ENCODE results near the gene IQCE.
A peak's percentile ranks its signal among the peaks of the same experiment; 100 is the strongest.

IQCE gene

DNA sequence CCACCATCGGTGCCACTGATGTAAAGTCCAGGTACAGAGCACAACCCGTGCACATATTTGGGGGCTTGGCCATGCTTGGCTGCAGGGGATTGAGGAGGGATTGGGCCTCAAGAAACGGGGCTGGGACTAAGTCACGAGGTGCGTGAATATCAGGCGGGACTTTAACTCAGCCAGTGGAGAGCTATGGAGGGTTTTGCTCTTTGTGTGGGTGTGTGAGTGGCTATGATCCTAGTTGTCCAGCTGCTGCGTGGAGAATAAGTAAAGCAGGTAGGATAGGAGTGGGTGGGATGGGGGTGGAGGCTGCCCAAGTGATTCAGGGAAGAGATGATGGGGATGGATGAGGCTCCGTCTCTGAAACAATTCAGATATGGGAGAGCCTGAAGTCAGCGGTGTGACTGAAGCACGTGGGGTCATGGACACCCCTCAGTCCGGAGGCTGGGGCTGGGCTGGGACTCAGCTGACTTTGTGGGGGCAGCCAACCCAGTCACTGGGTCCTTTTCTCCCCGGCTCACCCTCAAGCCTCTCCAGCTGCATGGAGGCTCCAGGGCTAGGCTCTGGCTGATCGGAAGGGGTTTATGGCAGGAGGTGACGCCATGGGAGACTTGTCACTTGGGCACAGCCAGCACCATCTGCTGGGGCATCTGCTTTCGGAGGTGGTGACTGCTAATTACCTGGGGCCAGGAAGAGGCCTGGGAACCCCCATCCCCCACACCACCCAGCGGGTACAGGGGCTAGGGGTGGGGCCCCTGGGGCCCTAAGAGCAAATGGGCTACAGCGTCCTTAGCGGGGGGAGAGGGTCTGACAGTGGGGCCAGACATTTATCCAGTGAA, 40.9 kb upstream of the IQCE start:
- DNase-seq (ENCODE audit: low spot score), result no peak
- TF ChIP-seq, protein P1, sequence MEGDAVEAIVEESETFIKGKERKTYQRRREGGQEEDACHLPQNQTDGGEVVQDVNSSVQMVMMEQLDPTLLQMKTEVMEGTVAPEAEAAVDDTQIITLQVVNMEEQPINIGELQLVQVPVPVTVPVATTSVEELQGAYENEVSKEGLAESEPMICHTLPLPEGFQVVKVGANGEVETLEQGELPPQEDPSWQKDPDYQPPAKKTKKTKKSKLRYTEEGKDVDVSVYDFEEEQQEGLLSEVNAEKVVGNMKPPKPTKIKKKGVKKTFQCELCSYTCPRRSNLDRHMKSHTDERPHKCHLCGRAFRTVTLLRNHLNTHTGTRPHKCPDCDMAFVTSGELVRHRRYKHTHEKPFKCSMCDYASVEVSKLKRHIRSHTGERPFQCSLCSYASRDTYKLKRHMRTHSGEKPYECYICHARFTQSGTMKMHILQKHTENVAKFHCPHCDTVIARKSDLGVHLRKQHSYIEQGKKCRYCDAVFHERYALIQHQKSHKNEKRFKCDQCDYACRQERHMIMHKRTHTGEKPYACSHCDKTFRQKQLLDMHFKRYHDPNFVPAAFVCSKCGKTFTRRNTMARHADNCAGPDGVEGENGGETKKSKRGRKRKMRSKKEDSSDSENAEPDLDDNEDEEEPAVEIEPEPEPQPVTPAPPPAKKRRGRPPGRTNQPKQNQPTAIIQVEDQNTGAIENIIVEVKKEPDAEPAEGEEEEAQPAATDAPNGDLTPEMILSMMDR (IDR thresholded peaks at IDR 0.05), result no peak
- Histone ChIP-seq H3K27ac (no peak overlapping the region), H3K4me3 (no peak overlapping the region)

DNA sequence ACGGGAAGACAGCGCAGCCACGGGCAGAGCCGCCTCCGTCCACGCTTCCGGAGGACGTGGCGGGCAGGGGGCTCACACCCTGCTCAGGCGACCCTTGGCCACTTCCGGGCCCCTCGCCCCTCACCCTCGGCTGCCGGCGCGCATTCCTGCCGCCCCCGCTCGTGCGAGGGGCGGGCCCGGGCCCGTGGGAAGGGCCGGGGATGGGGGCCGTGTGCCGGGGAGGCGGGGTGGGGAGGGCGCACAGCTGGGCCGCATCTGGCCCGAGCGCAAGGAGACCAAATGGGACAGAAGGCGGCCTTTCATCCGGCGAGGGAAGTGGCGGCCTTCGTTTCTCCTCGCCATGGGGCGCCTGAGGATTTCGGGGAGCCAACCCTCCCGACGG, 40.1 kb upstream of the IQCE start:
- TF ChIP-seq, protein P1 (IDR thresholded peaks at IDR 0.05), result no peak
- Histone ChIP-seq H3K4me3 (peak overlapping the region; percentile 84), H3K27ac (peak overlapping the region in 1 of 2 donors; percentile 63)
- DNase-seq (ENCODE audit: low spot score), result no peak

DNA sequence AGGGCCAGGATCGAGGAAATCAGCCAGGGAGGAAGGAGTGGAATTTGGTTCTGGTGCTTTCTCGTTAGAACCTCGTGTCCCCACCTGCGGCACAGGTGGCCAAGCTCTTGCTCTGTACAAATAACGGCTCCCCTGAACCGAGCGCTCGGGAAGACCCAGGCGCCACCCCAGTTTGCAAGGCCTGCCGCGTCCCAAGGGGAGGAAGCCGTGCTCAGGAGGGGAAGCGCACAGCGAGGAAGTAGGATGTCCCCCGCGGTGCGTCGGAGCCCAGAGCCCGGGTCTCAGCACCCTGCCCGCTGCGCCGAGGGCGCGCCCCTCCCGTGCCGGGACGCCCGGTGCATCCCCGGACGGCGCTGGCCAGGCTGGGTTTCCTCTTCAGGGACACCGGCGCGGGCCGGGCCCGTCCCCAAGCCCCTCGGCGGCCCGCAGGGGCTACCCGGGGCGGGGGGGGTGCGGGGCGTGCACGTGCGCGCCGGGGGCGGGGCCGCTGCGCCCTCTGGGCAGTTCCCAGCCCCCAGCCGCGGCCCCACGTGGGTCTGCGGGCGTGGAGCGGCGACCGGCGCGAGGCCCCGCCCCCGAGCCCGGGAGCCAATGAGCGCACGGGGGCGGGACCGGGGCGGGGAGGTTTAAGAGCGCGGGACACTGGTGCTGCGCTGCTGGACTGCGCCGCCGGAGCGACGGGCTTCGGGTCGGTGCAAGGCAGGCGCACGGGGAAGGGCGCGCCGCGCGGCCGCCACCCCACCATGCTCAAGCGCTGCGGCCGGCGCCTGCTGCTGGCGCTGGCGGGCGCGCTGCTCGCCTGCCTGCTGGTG, 39.5 kb upstream of the IQCE start, which contains the start of gene LFNG:
LFNG (plus strand) TSS at position 656 of the 812 bp plus-strand sequence; CDS start at position 744, 88 bp downstream.
- Histone ChIP-seq H3K27ac (peak within 1 kb of the TSS in 1 of 2 donors; percentile 63), H3K4me3 (peak within 1 kb of the TSS; percentile 84)
- TF ChIP-seq, protein P1 (IDR thresholded peaks at IDR 0.05), result no peak
- DNase-seq (ENCODE audit: low spot score), result no peak

DNA sequence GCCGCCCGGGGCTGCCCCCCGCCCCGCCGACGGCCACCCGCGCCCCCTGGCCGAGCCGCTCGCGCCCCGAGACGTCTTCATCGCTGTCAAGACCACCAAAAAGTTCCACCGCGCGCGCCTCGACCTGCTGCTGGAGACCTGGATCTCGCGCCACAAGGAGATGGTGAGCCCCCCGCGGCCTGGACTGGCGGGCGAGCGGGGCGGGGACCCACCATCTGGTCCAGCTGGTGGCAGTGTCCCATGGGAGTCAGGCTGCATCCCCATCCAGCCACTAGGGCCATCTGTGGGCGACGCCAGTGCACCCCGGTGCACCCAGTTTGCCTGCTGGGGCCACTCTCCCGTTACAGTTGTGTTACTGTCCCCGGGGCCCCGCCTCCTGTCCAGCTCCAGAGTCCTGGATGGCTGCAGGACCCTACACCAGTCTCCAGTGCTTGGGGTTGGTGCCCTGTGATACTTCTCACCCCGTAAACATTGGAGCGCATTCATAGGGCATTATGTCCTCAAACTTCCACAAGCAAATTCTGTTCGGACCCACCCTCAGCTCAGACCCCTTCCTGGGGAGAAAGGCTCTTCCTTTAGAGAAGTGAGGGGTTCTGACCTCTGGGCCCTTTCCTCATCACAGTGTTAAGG, 38.5 kb upstream of the IQCE start:
- H3K4me3 ChIP-seq, result peak overlapping the region; percentile 84
- H3K27ac ChIP-seq, result peak overlapping the region in 1 of 2 donors; percentile 63
- TF ChIP-seq, protein P1 (IDR thresholded peaks at IDR 0.05), result no peak
- DNase-seq (ENCODE audit: low spot score), result no peak

DNA sequence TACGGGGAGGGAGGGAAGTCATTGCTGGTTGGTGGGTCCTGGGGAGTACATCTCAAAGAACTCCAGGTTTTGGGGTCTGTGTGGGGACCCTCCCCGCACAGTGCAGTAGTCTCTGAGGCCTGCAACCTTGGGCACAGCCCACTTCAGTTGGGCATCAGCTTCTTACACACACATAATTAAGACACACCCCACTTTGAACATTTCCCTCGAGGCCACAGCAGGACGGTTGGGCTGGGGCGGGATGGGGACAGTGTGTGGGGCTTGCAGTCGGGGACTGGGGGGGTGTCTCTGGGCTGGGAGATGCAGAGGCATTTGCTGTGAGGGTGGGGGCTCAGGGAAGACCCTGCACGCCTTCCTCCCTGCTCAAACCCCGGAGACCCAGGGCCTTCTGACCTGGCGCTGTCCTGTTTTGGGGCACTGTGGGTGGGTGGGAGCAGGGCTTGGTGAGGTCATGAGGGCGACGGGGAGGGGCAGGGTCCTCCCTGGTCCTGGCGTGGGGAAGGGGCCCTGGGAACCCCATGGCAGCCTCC, 38.0 kb upstream of the IQCE start:
- Histone ChIP-seq H3K27ac (peak overlapping the region in 1 of 2 donors; percentile 45), H3K4me3 (peak overlapping the region; percentile 84)
- DNase-seq (ENCODE audit: low spot score), result no peak
- TF ChIP-seq, protein P1 (IDR thresholded peaks at IDR 0.05), result no peak

DNA sequence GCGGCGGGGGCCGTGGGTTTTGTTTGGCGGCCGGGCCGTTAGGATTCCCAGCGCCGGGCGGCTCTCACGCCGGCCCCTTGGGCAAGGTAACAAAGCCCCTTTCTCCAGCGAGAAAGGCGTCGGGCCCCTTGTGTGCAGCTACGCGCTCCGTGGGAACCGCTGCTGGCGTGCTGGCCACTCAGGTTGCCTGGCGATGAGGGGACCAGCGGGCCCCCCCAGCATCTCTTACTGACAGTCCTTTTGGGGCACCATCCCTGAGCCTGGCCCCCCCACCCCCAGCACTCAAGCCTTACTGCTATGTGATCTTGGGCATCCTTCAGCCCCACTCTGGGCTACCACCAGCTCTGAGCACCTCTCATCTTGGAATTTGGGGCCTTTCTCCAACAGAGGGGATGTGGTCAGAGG, 37.4 kb upstream of the IQCE start:
- Histone ChIP-seq H3K27ac (peak overlapping the region in 1 of 2 donors; percentile 45), H3K4me3 (peak overlapping the region; percentile 84)
- no peak for DNase-seq (ENCODE audit: low spot score)
- TF ChIP-seq, protein P1 (IDR thresholded peaks at IDR 0.05), result no peak
